Measurements from ENCODE around the gene RIMS1. TPM values are rescaled to one million over a fixed set of nuclear protein-coding genes. Genes with fewer than 3 reads are reported as not detected.
A peak's percentile ranks its signal among the peaks of the same experiment; 100 is the strongest.

RIMS1 gene
- total RNA-seq, 1 experiment from 2014 or later: not detected

- H3K27ac ChIP-seq (ENCODE audit: low read length): no peak overlapping the region
- H2AFZ ChIP-seq (ENCODE audit: low read length): no peak overlapping the region
- H3K4me3 ChIP-seq (ENCODE audit: low read length): no peak overlapping the region
- H3K4me1 ChIP-seq (ENCODE audit: low read length): no peaks in the 10 kb centered on the region
- H4K20me1 ChIP-seq (ENCODE audit: insufficient read depth, low read depth, low read length): no peaks in the 10 kb centered on the region
- no peak overlapping the region for H3K4me2 ChIP-seq (ENCODE audit: low read depth, low read length, poor library complexity, severe bottlenecking)
- no peak overlapping the region for H3K9ac ChIP-seq (ENCODE audit: low read length)
- no peaks in the 10 kb centered on the region for H3K9me2 ChIP-seq (replicated peaks; ENCODE audit: insufficient read depth, low read length)
- no peak for DNase-seq
- H3K36me3 ChIP-seq (ENCODE audit: insufficient read depth, low read length): no peaks in the 10 kb centered on the region
- H3K9me3 ChIP-seq (ENCODE audit: low read length): no peaks in the 10 kb centered on the region
- H3K27me3 ChIP-seq (ENCODE audit: low read length): no peaks in the 10 kb centered on the region
- no peaks in the 10 kb centered on the region for H3K79me2 ChIP-seq (ENCODE audit: low read length)
Observed at GRCh38 chr6:72081871-72082270, 195.5 kb downstream of the RIMS1 start.

GRCh38 chr6:72083976-72084375 lies 197.6 kb downstream of the RIMS1 start:
- Histone ChIP-seq H3K9me2 (replicated peaks; ENCODE audit: insufficient read depth, low read length) (no peaks in the 10 kb centered on the region), H3K9ac (ENCODE audit: low read length) (no peak overlapping the region), H3K9me3 (ENCODE audit: low read length) (no peaks in the 10 kb centered on the region), H4K20me1 (ENCODE audit: insufficient read depth, low read depth, low read length) (no peaks in the 10 kb centered on the region), H3K27me3 (ENCODE audit: low read length) (no peaks in the 10 kb centered on the region), H3K4me3 (ENCODE audit: low read length) (no peak overlapping the region), H3K4me1 (ENCODE audit: low read length) (no peaks in the 10 kb centered on the region), H3K4me2 (ENCODE audit: low read depth, low read length, poor library complexity, severe bottlenecking) (no peak overlapping the region), H2AFZ (ENCODE audit: low read length) (no peak overlapping the region), H3K27ac (ENCODE audit: low read length) (no peak overlapping the region), H3K36me3 (ENCODE audit: insufficient read depth, low read length) (no peaks in the 10 kb centered on the region), H3K79me2 (ENCODE audit: low read length) (no peaks in the 10 kb centered on the region)
- no peak for DNase-seq

GRCh38 chr6:72084992-72085569 lies 198.7 kb downstream of the RIMS1 start:
- Histone ChIP-seq H3K9me3 (ENCODE audit: low read length) (no peaks in the 10 kb centered on the region), H3K4me1 (ENCODE audit: low read length) (no peaks in the 10 kb centered on the region), H3K79me2 (ENCODE audit: low read length) (no peaks in the 10 kb centered on the region), H3K27ac (ENCODE audit: low read length) (no peak overlapping the region), H3K36me3 (ENCODE audit: insufficient read depth, low read length) (no peaks in the 10 kb centered on the region), H3K27me3 (ENCODE audit: low read length) (no peaks in the 10 kb centered on the region), H3K9ac (ENCODE audit: low read length) (no peak overlapping the region), H4K20me1 (ENCODE audit: insufficient read depth, low read depth, low read length) (no peaks in the 10 kb centered on the region), H2AFZ (ENCODE audit: low read length) (no peak overlapping the region), H3K4me2 (ENCODE audit: low read depth, low read length, poor library complexity, severe bottlenecking) (no peak overlapping the region), H3K9me2 (replicated peaks; ENCODE audit: insufficient read depth, low read length) (no peaks in the 10 kb centered on the region), H3K4me3 (ENCODE audit: low read length) (no peak overlapping the region)
- peak; percentile 77 for DNase-seq

GRCh38 chr6:72094506-72094905 lies 208.2 kb downstream of the RIMS1 start:
- Histone ChIP-seq H3K9me2 (replicated peaks; ENCODE audit: insufficient read depth, low read length) (no peaks in the 10 kb centered on the region), H4K20me1 (ENCODE audit: insufficient read depth, low read depth, low read length) (no peaks in the 10 kb centered on the region), H3K9me3 (ENCODE audit: low read length) (no peaks in the 10 kb centered on the region), H3K27ac (ENCODE audit: low read length) (no peak overlapping the region), H3K9ac (ENCODE audit: low read length) (no peak overlapping the region), H2AFZ (ENCODE audit: low read length) (no peak overlapping the region), H3K4me1 (ENCODE audit: low read length) (no peaks in the 10 kb centered on the region), H3K79me2 (ENCODE audit: low read length) (no peaks in the 10 kb centered on the region), H3K27me3 (ENCODE audit: low read length) (no peaks in the 10 kb centered on the region), H3K36me3 (ENCODE audit: insufficient read depth, low read length) (no peaks in the 10 kb centered on the region), H3K4me2 (ENCODE audit: low read depth, low read length, poor library complexity, severe bottlenecking) (no peak overlapping the region), H3K4me3 (ENCODE audit: low read length) (no peak overlapping the region)
- no peak for DNase-seq

GRCh38 chr6:72102561-72102960 lies 216.2 kb downstream of the RIMS1 start:
- Histone ChIP-seq H3K4me1 (ENCODE audit: low read length) (no peaks in the 10 kb centered on the region), H3K79me2 (ENCODE audit: low read length) (no peaks in the 10 kb centered on the region), H3K9ac (ENCODE audit: low read length) (no peak overlapping the region), H3K27me3 (ENCODE audit: low read length) (no peaks in the 10 kb centered on the region), H2AFZ (ENCODE audit: low read length) (no peak overlapping the region), H3K9me3 (ENCODE audit: low read length) (no peaks in the 10 kb centered on the region), H3K27ac (ENCODE audit: low read length) (no peak overlapping the region), H3K9me2 (replicated peaks; ENCODE audit: insufficient read depth, low read length) (no peaks in the 10 kb centered on the region), H4K20me1 (ENCODE audit: insufficient read depth, low read depth, low read length) (no peaks in the 10 kb centered on the region), H3K4me3 (ENCODE audit: low read length) (no peak overlapping the region), H3K4me2 (ENCODE audit: low read depth, low read length, poor library complexity, severe bottlenecking) (no peak overlapping the region), H3K36me3 (ENCODE audit: insufficient read depth, low read length) (no peaks in the 10 kb centered on the region)
- no peak for DNase-seq

- Histone ChIP-seq H3K4me2 (ENCODE audit: low read depth, low read length, poor library complexity, severe bottlenecking) (no peak overlapping the region), H3K27me3 (ENCODE audit: low read length) (no peaks in the 10 kb centered on the region)
Observed at GRCh38 chr6:72111611-72112010, 225.3 kb downstream of the RIMS1 start.

GRCh38 chr6:72130327-72130726 lies 244.0 kb downstream of the RIMS1 start:
- H3K9me2 ChIP-seq (replicated peaks; ENCODE audit: insufficient read depth, low read length): no peaks in the 10 kb centered on the region
- H3K4me2 ChIP-seq (ENCODE audit: low read depth, low read length, poor library complexity, severe bottlenecking): no peak overlapping the region
- H3K4me3 ChIP-seq (ENCODE audit: low read length): no peak overlapping the region
- no peak overlapping the region for H2AFZ ChIP-seq (ENCODE audit: low read length)
- no peak for DNase-seq
- H4K20me1 ChIP-seq (ENCODE audit: insufficient read depth, low read depth, low read length): no peaks in the 10 kb centered on the region
- H3K9me3 ChIP-seq (ENCODE audit: low read length): no peaks in the 10 kb centered on the region
- no peaks in the 10 kb centered on the region for H3K27me3 ChIP-seq (ENCODE audit: low read length)
- H3K4me1 ChIP-seq (ENCODE audit: low read length): no peaks in the 10 kb centered on the region
- no peaks in the 10 kb centered on the region for H3K36me3 ChIP-seq (ENCODE audit: insufficient read depth, low read length)
- no peaks in the 10 kb centered on the region for H3K79me2 ChIP-seq (ENCODE audit: low read length)
- no peak overlapping the region for H3K27ac ChIP-seq (ENCODE audit: low read length)
- no peak overlapping the region for H3K9ac ChIP-seq (ENCODE audit: low read length)

More at GRCh38 chr6:72111611-72112010, 225.3 kb downstream of the RIMS1 start:
- no peak for DNase-seq
- Histone ChIP-seq H3K4me1 (ENCODE audit: low read length) (no peaks in the 10 kb centered on the region), H4K20me1 (ENCODE audit: insufficient read depth, low read depth, low read length) (no peaks in the 10 kb centered on the region), H3K4me3 (ENCODE audit: low read length) (no peak overlapping the region), H3K9me3 (ENCODE audit: low read length) (no peaks in the 10 kb centered on the region), H2AFZ (ENCODE audit: low read length) (no peak overlapping the region), H3K9ac (ENCODE audit: low read length) (no peak overlapping the region), H3K27ac (ENCODE audit: low read length) (no peak overlapping the region), H3K36me3 (ENCODE audit: insufficient read depth, low read length) (no peaks in the 10 kb centered on the region), H3K9me2 (replicated peaks; ENCODE audit: insufficient read depth, low read length) (no peaks in the 10 kb centered on the region), H3K79me2 (ENCODE audit: low read length) (no peaks in the 10 kb centered on the region)

- no peak for DNase-seq
- H3K27ac ChIP-seq (ENCODE audit: low read length): no peak overlapping the region
- no peaks in the 10 kb centered on the region for H3K9me3 ChIP-seq (ENCODE audit: low read length)
- no peaks in the 10 kb centered on the region for H3K79me2 ChIP-seq (ENCODE audit: low read length)
- H3K4me1 ChIP-seq (ENCODE audit: low read length): no peaks in the 10 kb centered on the region
- no peak overlapping the region for H3K4me2 ChIP-seq (ENCODE audit: low read depth, low read length, poor library complexity, severe bottlenecking)
- no peaks in the 10 kb centered on the region for H3K27me3 ChIP-seq (ENCODE audit: low read length)
- H3K4me3 ChIP-seq (ENCODE audit: low read length): no peak overlapping the region
- H4K20me1 ChIP-seq (ENCODE audit: insufficient read depth, low read depth, low read length): no peaks in the 10 kb centered on the region
- no peak overlapping the region for H3K9ac ChIP-seq (ENCODE audit: low read length)
- H2AFZ ChIP-seq (ENCODE audit: low read length): no peak overlapping the region
- no peaks in the 10 kb centered on the region for H3K9me2 ChIP-seq (replicated peaks; ENCODE audit: insufficient read depth, low read length)
- no peaks in the 10 kb centered on the region for H3K36me3 ChIP-seq (ENCODE audit: insufficient read depth, low read length)
Observed at GRCh38 chr6:72132427-72132826, 246.1 kb downstream of the RIMS1 start.

GRCh38 chr6:72132851-72133250 lies 246.5 kb downstream of the RIMS1 start:
- H3K79me2 ChIP-seq (ENCODE audit: low read length): no peaks in the 10 kb centered on the region
- no peak overlapping the region for H3K4me3 ChIP-seq (ENCODE audit: low read length)
- H3K27ac ChIP-seq (ENCODE audit: low read length): no peak overlapping the region
- no peaks in the 10 kb centered on the region for H3K9me2 ChIP-seq (replicated peaks; ENCODE audit: insufficient read depth, low read length)
- no peaks in the 10 kb centered on the region for H3K4me1 ChIP-seq (ENCODE audit: low read length)
- DNase-seq: no peak
- H3K9ac ChIP-seq (ENCODE audit: low read length): no peak overlapping the region
- H3K36me3 ChIP-seq (ENCODE audit: insufficient read depth, low read length): no peaks in the 10 kb centered on the region
- H3K27me3 ChIP-seq (ENCODE audit: low read length): no peaks in the 10 kb centered on the region
- no peak overlapping the region for H3K4me2 ChIP-seq (ENCODE audit: low read depth, low read length, poor library complexity, severe bottlenecking)
- no peak overlapping the region for H2AFZ ChIP-seq (ENCODE audit: low read length)
- H4K20me1 ChIP-seq (ENCODE audit: insufficient read depth, low read depth, low read length): no peaks in the 10 kb centered on the region
- H3K9me3 ChIP-seq (ENCODE audit: low read length): no peaks in the 10 kb centered on the region
